ENCODE results near the gene SLX1A. TPM values are rescaled to one million over a fixed set of nuclear protein-coding genes. Genes with fewer than 3 reads are reported as not detected.
"Not testable (repeated sequence)": the region's sequence is repeated elsewhere in the genome, so short reads cannot be mapped to it uniquely, and the experiment has no call there.

Gene SLX1A
- total RNA-seq, 1 donor from 2014 or later, result 48.9 TPM

GRCh38 chr16:30186782-30187555 is 6.7 kb upstream of the SLX1A start:
- no peaks in the 10 kb centered on the region for H3K9me3 ChIP-seq
- no peak overlapping the region for H3K4me3 ChIP-seq
- TF ChIP-seq CTCF (IDR thresholded peaks at IDR 0.05), result peak in 2 of 3 experiments; percentile 37
- TF ChIP-seq POLR2AphosphoS5 (IDR thresholded peaks at IDR 0.05; ENCODE audit: insufficient read depth in 1 of 2, low read depth in 1 of 2), result no peak
- TF ChIP-seq POLR2A (IDR thresholded peaks at IDR 0.05), result no peak
- no peaks in the 10 kb centered on the region for H3K36me3 ChIP-seq
- H3K4me1 ChIP-seq, result peaks cover 15% of the 10 kb centered on the region
- H3K27ac ChIP-seq, result no peak overlapping the region
- no peak for DNase-seq (ENCODE audit: extremely low spot score in 2 of 2)
- intact Hi-C loops (cut with DNase I), result no loop called here
- no peaks in the 10 kb centered on the region for H3K27me3 ChIP-seq

- intact Hi-C loops (cut with DNase I), result no loop called here
- Histone ChIP-seq H3K27ac (no peak overlapping the region), H3K4me1 (peaks cover 14% of the 10 kb centered on the region), H3K9me3 (no peaks in the 10 kb centered on the region), H3K4me3 (no peak overlapping the region), H3K36me3 (no peaks in the 10 kb centered on the region), H3K27me3 (no peaks in the 10 kb centered on the region)
- TF ChIP-seq POLR2A (IDR thresholded peaks at IDR 0.05) (no peak), CTCF (IDR thresholded peaks at IDR 0.05) (no peak), POLR2AphosphoS5 (IDR thresholded peaks at IDR 0.05; ENCODE audit: insufficient read depth in 1 of 2, low read depth in 1 of 2) (no peak)
- no peak for DNase-seq (ENCODE audit: extremely low spot score in 2 of 2)
Measured at GRCh38 chr16:30187556-30187865, 6.2 kb upstream of the SLX1A start.

- no peak for DNase-seq (ENCODE audit: extremely low spot score in 2 of 2)
- Histone ChIP-seq H3K9me3 (no peaks in the 10 kb centered on the region), H3K36me3 (no peaks in the 10 kb centered on the region), H3K27ac (no peak overlapping the region), H3K27me3 (no peaks in the 10 kb centered on the region), H3K4me1 (peaks cover 10% of the 10 kb centered on the region), H3K4me3 (no peak overlapping the region)
- TF ChIP-seq CTCF (IDR thresholded peaks at IDR 0.05) (no peak), POLR2AphosphoS5 (IDR thresholded peaks at IDR 0.05; ENCODE audit: insufficient read depth in 1 of 2, low read depth in 1 of 2) (no peak), POLR2A (IDR thresholded peaks at IDR 0.05) (no peak)
- intact Hi-C loops (cut with DNase I), result no loop called here
Measured at GRCh38 chr16:30187971-30188561, 5.6 kb upstream of the SLX1A start.

- intact Hi-C loops (cut with DNase I); H3K4me1 ChIP-seq; H3K9me3 ChIP-seq; H3K4me3 ChIP-seq; H3K27ac ChIP-seq; H3K36me3 ChIP-seq; DNase-seq (ENCODE audit: extremely low spot score in 2 of 2); H3K27me3 ChIP-seq: not testable (repeated sequence)
Measured at GRCh38 chr16:30191158-30191557, 2.5 kb upstream of the SLX1A start.

GRCh38 chr16:30193098-30193497 is 577 bp upstream of the SLX1A start:
- H3K27ac ChIP-seq; intact Hi-C loops (cut with DNase I); H3K36me3 ChIP-seq; H3K4me3 ChIP-seq; H3K4me1 ChIP-seq; H3K27me3 ChIP-seq; DNase-seq (ENCODE audit: extremely low spot score in 2 of 2); H3K9me3 ChIP-seq: not testable (repeated sequence)

- intact Hi-C loops (cut with DNase I); DNase-seq (ENCODE audit: extremely low spot score in 2 of 2); H3K9me3 ChIP-seq; H3K27me3 ChIP-seq; H3K27ac ChIP-seq; H3K4me1 ChIP-seq; H3K36me3 ChIP-seq: not testable (repeated sequence)
- peak overlapping the region; percentile 43 to 51 for H3K4me3 ChIP-seq
Measured at GRCh38 chr16:30194172-30194925, 674 bp downstream of the SLX1A start.

GRCh38 chr16:30197001-30197400 is 3.3 kb downstream of the SLX1A start:
- H3K27me3 ChIP-seq; intact Hi-C loops (cut with DNase I); H3K27ac ChIP-seq; H3K4me3 ChIP-seq; H3K9me3 ChIP-seq; H3K36me3 ChIP-seq; H3K4me1 ChIP-seq; DNase-seq (ENCODE audit: extremely low spot score in 2 of 2): not testable (repeated sequence)

GRCh38 chr16:30199049-30199448 is 5.4 kb downstream of the SLX1A start, which contains the start of gene SULT1A3:
Gene SULT1A3, plus strand, starts transcription at chr16:30199255. Its CDS starts 1,474 bp downstream, at chr16:30200729.
- H3K4me3 ChIP-seq; H3K9me3 ChIP-seq; H3K27ac ChIP-seq; H3K27me3 ChIP-seq; H3K36me3 ChIP-seq; DNase-seq (ENCODE audit: extremely low spot score in 2 of 2); H3K4me1 ChIP-seq; intact Hi-C loops (cut with DNase I): not testable (repeated sequence)

- intact Hi-C loops (cut with DNase I); H3K4me3 ChIP-seq; H3K9me3 ChIP-seq; DNase-seq (ENCODE audit: extremely low spot score in 2 of 2); H3K4me1 ChIP-seq; H3K27ac ChIP-seq; H3K36me3 ChIP-seq; H3K27me3 ChIP-seq: not testable (repeated sequence)
Measured at GRCh38 chr16:30199608-30200343, 6.1 kb downstream of the SLX1A start.

Data from vagina (tissue), 2 donors.